Measurements from ENCODE around the gene KDF1. TPM values are rescaled to one million over a fixed set of nuclear protein-coding genes. Genes with fewer than 3 reads are reported as not detected.

The KDF1 gene
- total and polyA plus RNA-seq, 2 of the 13 experiments (the other 11 are each of a cell fraction or from before 2014, with no cell fraction given) = 1.9 to 4.9 TPM

GRCh38 chr1:26907071-26907917 lies 53.0 kb downstream of the KDF1 start (continued):
- TF ChIP-seq, protein P1, sequence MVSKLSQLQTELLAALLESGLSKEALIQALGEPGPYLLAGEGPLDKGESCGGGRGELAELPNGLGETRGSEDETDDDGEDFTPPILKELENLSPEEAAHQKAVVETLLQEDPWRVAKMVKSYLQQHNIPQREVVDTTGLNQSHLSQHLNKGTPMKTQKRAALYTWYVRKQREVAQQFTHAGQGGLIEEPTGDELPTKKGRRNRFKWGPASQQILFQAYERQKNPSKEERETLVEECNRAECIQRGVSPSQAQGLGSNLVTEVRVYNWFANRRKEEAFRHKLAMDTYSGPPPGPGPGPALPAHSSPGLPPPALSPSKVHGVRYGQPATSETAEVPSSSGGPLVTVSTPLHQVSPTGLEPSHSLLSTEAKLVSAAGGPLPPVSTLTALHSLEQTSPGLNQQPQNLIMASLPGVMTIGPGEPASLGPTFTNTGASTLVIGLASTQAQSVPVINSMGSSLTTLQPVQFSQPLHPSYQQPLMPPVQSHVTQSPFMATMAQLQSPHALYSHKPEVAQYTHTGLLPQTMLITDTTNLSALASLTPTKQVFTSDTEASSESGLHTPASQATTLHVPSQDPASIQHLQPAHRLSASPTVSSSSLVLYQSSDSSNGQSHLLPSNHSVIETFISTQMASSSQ (IDR thresholded peaks at IDR 0.05; ENCODE audit: low read depth) = no peak
- TF ChIP-seq, protein P1 (CRISPR knock-in tag; IDR thresholded peaks at IDR 0.05; ENCODE audit: borderline replicate concordance) = no peak
- no peak for TF ChIP-seq HNRNPL (IDR thresholded peaks at IDR 0.05; ENCODE audit: low read depth, low read length)
- TF ChIP-seq, protein P2, sequence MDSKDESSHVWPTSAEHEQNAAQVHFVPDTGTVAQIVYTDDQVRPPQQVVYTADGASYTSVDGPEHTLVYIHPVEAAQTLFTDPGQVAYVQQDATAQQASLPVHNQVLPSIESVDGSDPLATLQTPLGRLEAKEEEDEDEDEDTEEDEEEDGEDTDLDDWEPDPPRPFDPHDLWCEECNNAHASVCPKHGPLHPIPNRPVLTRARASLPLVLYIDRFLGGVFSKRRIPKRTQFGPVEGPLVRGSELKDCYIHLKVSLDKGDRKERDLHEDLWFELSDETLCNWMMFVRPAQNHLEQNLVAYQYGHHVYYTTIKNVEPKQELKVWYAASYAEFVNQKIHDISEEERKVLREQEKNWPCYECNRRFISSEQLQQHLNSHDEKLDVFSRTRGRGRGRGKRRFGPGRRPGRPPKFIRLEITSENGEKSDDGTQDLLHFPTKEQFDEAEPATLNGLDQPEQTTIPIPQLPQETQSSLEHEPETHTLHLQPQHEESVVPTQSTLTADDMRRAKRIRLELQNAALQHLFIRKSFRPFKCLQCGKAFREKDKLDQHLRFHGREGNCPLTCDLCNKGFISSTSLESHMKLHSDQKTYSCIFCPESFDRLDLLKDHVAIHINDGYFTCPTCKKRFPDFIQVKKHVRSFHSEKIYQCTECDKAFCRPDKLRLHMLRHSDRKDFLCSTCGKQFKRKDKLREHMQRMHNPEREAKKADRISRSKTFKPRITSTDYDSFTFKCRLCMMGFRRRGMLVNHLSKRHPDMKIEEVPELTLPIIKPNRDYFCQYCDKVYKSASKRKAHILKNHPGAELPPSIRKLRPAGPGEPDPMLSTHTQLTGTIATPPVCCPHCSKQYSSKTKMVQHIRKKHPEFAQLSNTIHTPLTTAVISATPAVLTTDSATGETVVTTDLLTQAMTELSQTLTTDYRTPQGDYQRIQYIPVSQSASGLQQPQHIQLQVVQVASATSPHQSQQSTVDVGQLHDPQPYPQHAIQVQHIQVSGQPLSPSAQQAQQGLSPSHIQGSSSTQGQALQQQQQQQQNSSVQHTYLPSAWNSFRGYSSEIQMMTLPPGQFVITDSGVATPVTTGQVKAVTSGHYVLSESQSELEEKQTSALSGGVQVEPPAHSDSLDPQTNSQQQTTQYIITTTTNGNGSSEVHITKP (CRISPR knock-in tag; IDR thresholded peaks at IDR 0.05; ENCODE audit: low read depth) = no peak
- TF ChIP-seq CHD4 (IDR thresholded peaks at IDR 0.05; ENCODE audit: borderline replicate concordance, low read length) = no peak
- no peak for TF ChIP-seq RBM39 (IDR thresholded peaks at IDR 0.05; ENCODE audit: low read depth, low read length, poor library complexity, severe bottlenecking)
- no peak for TF ChIP-seq ZNF607 (CRISPR knock-in tag; IDR thresholded peaks at IDR 0.05; ENCODE audit: borderline replicate concordance)
- TF ChIP-seq NFKBIZ (CRISPR knock-in tag; IDR thresholded peaks at IDR 0.05) = no peak
- no peak for TF ChIP-seq ZMYM4 (CRISPR knock-in tag; IDR thresholded peaks at IDR 0.05)
- TF ChIP-seq SNAPC2 (CRISPR knock-in tag; IDR thresholded peaks at IDR 0.05) = no peak
- TF ChIP-seq ARNTL (CRISPR knock-in tag; IDR thresholded peaks at IDR 0.05) = no peak
- TF ChIP-seq KLF13 (CRISPR knock-in tag; IDR thresholded peaks at IDR 0.05) = no peak
- no peak for TF ChIP-seq ZNF678 (CRISPR knock-in tag; IDR thresholded peaks at IDR 0.05)
- TF ChIP-seq ZBTB42 (CRISPR knock-in tag; IDR thresholded peaks at IDR 0.05) = no peak
- TF ChIP-seq ZFX (CRISPR knock-in tag; IDR thresholded peaks at IDR 0.05; ENCODE audit: low read depth) = peak; percentile 53; the same call in 1 of the 2 replicates
- TF ChIP-seq ZNF17 (CRISPR knock-in tag; IDR thresholded peaks at IDR 0.05) = no peak
- no peak for TF ChIP-seq NFE2L1 (CRISPR knock-in tag; IDR thresholded peaks at IDR 0.05; ENCODE audit: borderline replicate concordance)
- TF ChIP-seq, protein P3, sequence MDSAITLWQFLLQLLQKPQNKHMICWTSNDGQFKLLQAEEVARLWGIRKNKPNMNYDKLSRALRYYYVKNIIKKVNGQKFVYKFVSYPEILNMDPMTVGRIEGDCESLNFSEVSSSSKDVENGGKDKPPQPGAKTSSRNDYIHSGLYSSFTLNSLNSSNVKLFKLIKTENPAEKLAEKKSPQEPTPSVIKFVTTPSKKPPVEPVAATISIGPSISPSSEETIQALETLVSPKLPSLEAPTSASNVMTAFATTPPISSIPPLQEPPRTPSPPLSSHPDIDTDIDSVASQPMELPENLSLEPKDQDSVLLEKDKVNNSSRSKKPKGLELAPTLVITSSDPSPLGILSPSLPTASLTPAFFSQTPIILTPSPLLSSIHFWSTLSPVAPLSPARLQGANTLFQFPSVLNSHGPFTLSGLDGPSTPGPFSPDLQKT (CRISPR knock-in tag; IDR thresholded peaks at IDR 0.05; ENCODE audit: borderline replicate concordance) = no peak
- no peak for TF ChIP-seq ZNF598 (CRISPR knock-in tag; IDR thresholded peaks at IDR 0.05; ENCODE audit: borderline replicate concordance)
